Progenitor cell of endocrine pancreas (in vitro differentiated cells): ENCODE measurements around the gene ARHGDIG. TPM values are rescaled to one million over a fixed set of nuclear protein-coding genes. Genes with fewer than 3 reads are reported as not detected.

Experiments
- DNase-seq: peaks from one replicate; pipeline ENCODE4 v3.0.0; 2021; ENCODE audit warnings: low spot score; ENCODE audit not compliant: unreplicated experiment
- H3K27ac Mint-ChIP-seq: 2 replicates; pipeline ENCODE4 v1.8.0; 2021; ENCODE audit warnings: mild to moderate bottlenecking, moderate library complexity, mixed read lengths
- H3K27me3 Mint-ChIP-seq: 2 replicates; pipeline ENCODE4 v1.8.0; 2021; ENCODE audit warnings: mixed read lengths
- H3K36me3 Mint-ChIP-seq: 2 replicates; pipeline ENCODE4 v1.8.0; 2022; ENCODE audit warnings: mixed read lengths; ENCODE audit not compliant: insufficient read depth
- H3K4me1 Mint-ChIP-seq: 2 replicates; pipeline ENCODE4 v1.8.0; 2021; ENCODE audit warnings: low read depth, mixed read lengths
- H3K4me3 Mint-ChIP-seq: 2 replicates; pipeline ENCODE4 v1.8.0; 2021; ENCODE audit warnings: low read depth, mild to moderate bottlenecking, moderate library complexity, mixed read lengths
- H3K9me3 Mint-ChIP-seq: 2 replicates; pipeline ENCODE4 v1.8.0; 2021; ENCODE audit warnings: low read depth, mixed read lengths
- total RNA-seq: library from RNA; stranded (reverse); gene quantifications from 2 replicates; pipeline ENCODE4 v1.2.1, GENCODE V29; 2021
- TF ChIP-seq, protein P1 (sequence below): fragments of 200-600 bp; sonication (generic); IDR thresholded peaks from one replicate; pipeline ENCODE4 v1.5.0; 2021; ENCODE audit warnings: antibody characterized with exemption, mild to moderate bottlenecking; ENCODE audit not compliant: unreplicated experiment

The ARHGDIG gene
- total RNA-seq, 1 donor from 2014 or later: 6.5 TPM

DNA sequence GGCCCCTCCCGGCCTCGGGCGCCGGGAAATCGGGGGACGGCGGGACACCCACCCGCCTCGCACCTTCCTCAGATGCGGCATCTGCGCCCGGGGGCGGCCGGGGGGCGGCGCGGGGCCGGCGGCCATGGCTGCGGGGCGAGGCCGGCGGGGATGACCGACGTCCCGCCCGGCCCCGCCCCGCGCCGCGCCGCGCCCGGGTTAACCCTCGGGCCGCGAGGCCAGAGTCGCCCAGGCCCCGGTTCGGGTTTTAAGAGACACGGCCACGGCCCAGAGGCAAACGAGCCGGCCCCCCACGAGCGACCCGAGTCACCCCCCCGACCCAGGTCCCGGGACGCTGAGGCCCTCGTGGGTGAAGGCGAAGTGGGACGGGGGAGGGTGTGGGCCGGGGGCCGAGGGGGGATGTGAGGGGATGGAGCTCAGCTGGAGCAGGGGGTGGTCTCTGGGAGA is 4.6 kb upstream of the ARHGDIG start, which contains the start of gene RGS11:
Gene RGS11, minus strand, starts transcription at position 159 of the 447 bp plus-strand sequence. Its CDS starts 33 bp downstream, at position 126.
- H3K4me1 Mint-ChIP-seq: peaks cover 2% of the 10 kb centered on the region
- no peaks in the 10 kb centered on the region for H3K36me3 Mint-ChIP-seq
- TF ChIP-seq, protein P1, sequence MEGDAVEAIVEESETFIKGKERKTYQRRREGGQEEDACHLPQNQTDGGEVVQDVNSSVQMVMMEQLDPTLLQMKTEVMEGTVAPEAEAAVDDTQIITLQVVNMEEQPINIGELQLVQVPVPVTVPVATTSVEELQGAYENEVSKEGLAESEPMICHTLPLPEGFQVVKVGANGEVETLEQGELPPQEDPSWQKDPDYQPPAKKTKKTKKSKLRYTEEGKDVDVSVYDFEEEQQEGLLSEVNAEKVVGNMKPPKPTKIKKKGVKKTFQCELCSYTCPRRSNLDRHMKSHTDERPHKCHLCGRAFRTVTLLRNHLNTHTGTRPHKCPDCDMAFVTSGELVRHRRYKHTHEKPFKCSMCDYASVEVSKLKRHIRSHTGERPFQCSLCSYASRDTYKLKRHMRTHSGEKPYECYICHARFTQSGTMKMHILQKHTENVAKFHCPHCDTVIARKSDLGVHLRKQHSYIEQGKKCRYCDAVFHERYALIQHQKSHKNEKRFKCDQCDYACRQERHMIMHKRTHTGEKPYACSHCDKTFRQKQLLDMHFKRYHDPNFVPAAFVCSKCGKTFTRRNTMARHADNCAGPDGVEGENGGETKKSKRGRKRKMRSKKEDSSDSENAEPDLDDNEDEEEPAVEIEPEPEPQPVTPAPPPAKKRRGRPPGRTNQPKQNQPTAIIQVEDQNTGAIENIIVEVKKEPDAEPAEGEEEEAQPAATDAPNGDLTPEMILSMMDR: no peak
- H3K27me3 Mint-ChIP-seq: peaks cover 32% of the 10 kb centered on the region
- H3K4me3 Mint-ChIP-seq: peak within 1 kb of the TSS; percentile 67
- no peak for DNase-seq
- no peak within 1 kb of the TSS for H3K27ac Mint-ChIP-seq
- H3K9me3 Mint-ChIP-seq: no peaks in the 10 kb centered on the region

- TF ChIP-seq, protein P1: no peak
- peaks cover 32% of the 10 kb centered on the region for H3K27me3 Mint-ChIP-seq
- no peaks in the 10 kb centered on the region for H3K36me3 Mint-ChIP-seq
- no peak overlapping the region for H3K27ac Mint-ChIP-seq
- DNase-seq: no peak
- peaks cover 2% of the 10 kb centered on the region for H3K4me1 Mint-ChIP-seq
- H3K9me3 Mint-ChIP-seq: no peaks in the 10 kb centered on the region
- H3K4me3 Mint-ChIP-seq: peak overlapping the region; percentile 67
Measured at GRCh38 chr16:276426-277077, 3.8 kb upstream of the ARHGDIG start.

- H3K36me3 Mint-ChIP-seq: no peaks in the 10 kb centered on the region
- no peak for DNase-seq
- no peaks in the 10 kb centered on the region for H3K9me3 Mint-ChIP-seq
- peaks cover 2% of the 10 kb centered on the region for H3K4me1 Mint-ChIP-seq
- peaks cover 30% of the 10 kb centered on the region for H3K27me3 Mint-ChIP-seq
- peak overlapping the region; percentile 15 for H3K4me3 Mint-ChIP-seq
- TF ChIP-seq, protein P1: no peak
- no peak overlapping the region for H3K27ac Mint-ChIP-seq
Measured at GRCh38 chr16:278863-279366, 1.5 kb upstream of the ARHGDIG start.

DNA sequence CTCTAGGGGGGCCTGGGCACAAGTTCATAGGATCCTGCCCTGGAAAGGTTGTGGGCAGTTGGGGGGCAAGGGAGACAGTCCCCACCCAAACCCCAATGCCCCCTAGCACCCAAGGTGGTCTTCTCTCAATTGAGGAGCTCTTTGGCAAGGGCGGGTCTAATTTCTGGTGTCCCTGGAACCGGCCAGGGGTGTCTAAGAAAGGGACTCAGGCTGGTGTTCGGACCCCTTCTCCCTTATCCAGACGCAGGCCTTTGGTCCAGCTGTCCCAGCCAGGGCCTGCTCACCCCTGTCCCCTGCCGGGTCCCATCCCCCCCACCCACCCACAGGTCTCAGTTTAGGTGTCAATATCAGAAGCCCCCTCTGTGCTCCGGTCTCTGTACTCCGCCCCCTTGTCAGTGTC is 860 bp upstream of the ARHGDIG start:
- TF ChIP-seq, protein P1: no peak
- Mint-ChIP-seq H3K9me3 (no peaks in the 10 kb centered on the region), H3K27ac (no peak overlapping the region), H3K36me3 (no peaks in the 10 kb centered on the region), H3K4me1 (peaks cover 2% of the 10 kb centered on the region), H3K4me3 (peak overlapping the region; percentile 15), H3K27me3 (peaks cover 30% of the 10 kb centered on the region)
- DNase-seq: no peak

GRCh38 chr16:280005-280460 is 358 bp upstream of the ARHGDIG start:
- Mint-ChIP-seq H3K36me3 (peaks cover under 1% of the 10 kb centered on the region), H3K27me3 (peaks cover 28% of the 10 kb centered on the region), H3K4me3 (peak overlapping the region; percentile 52), H3K27ac (no peak overlapping the region), H3K9me3 (no peaks in the 10 kb centered on the region), H3K4me1 (peaks cover 2% of the 10 kb centered on the region)
- DNase-seq: no peak
- TF ChIP-seq, protein P1: no peak
